GM12878 (cell line): ENCODE results near the gene SHMT1.
"Not testable (repeated sequence)": the region's sequence is repeated elsewhere in the genome, so short reads cannot be mapped to it uniquely, and the experiment has no call there.

Source experiments
- BACH1 ChIP-seq: fragments of 450-650 bp; IDR thresholded peaks from 2 replicates; pipeline ENCODE4 v1.6.1; 2017; ENCODE audit warnings: mild to moderate bottlenecking, borderline replicate concordance
- CTCF ChIP-seq, 3 experiments: IDR thresholded peaks in 2 of 3; conservative IDR thresholded peaks in 1 of 3; 2 replicates each; pipeline ENCODE4 v1.5.1; 2011; ENCODE audit warnings: low read depth in 3 of 3, low read length in 3 of 3, mild to moderate bottlenecking in 3 of 3, control low read depth in 2 of 3, moderate library complexity in 2 of 3, inconsistent platforms in 1 of 3, mixed read lengths in 1 of 3; ENCODE audit not compliant: control insufficient read depth in 2 of 3, insufficient read depth in 1 of 3; ENCODE audit errors: extremely low read depth in 1 of 3
- CUX1 ChIP-seq: IDR thresholded peaks from 2 replicates; pipeline ENCODE4 v1.6.1; 2012; ENCODE audit warnings: improper control_type of control experiment, low read depth, low read length; ENCODE audit not compliant: insufficient replicate concordance
- EED ChIP-seq: sonication (generic); IDR thresholded peaks from 2 replicates; pipeline ENCODE4 v1.6.1; 2016; ENCODE audit warnings: antibody characterized with exemption, low read depth
- ESRRA ChIP-seq: IDR thresholded peaks from 2 replicates; pipeline ENCODE4 v1.6.1; 2012; ENCODE audit warnings: mild to moderate bottlenecking, low read length, improper control_type of control experiment
- EZH2 ChIP-seq: IDR thresholded peaks from 2 replicates; pipeline ENCODE4 v1.6.1; 2012; ENCODE audit warnings: low read depth, mild to moderate bottlenecking, control low read depth, inconsistent platforms, low read length, borderline replicate concordance; ENCODE audit not compliant: control insufficient read depth
- JUND ChIP-seq: IDR thresholded peaks from 2 replicates; pipeline ENCODE4 v1.6.1; 2012; ENCODE audit warnings: low read depth, mild to moderate bottlenecking, low read length, improper control_type of control experiment, moderate library complexity
- POLR2A ChIP-seq: IDR thresholded peaks from 2 replicates; pipeline ENCODE4 v1.6.1; 2011; ENCODE audit warnings: low read depth, mild to moderate bottlenecking, low read length
- RAD21 ChIP-seq: IDR thresholded peaks from 2 replicates; pipeline ENCODE4 v1.6.1; 2011; ENCODE audit warnings: mild to moderate bottlenecking, low read depth, low read length, moderate library complexity; ENCODE audit not compliant: insufficient read depth
- SIX5 ChIP-seq: IDR thresholded peaks from 2 replicates; pipeline ENCODE4 v1.6.1; 2011; ENCODE audit warnings: mild to moderate bottlenecking, low read depth, low read length, moderate library complexity; ENCODE audit not compliant: severe bottlenecking
- SRF ChIP-seq, 2 experiments: IDR thresholded peaks; 2 replicates each; pipeline ENCODE4 v1.6.1; 2011; ENCODE audit warnings: low read depth in 2 of 2, low read length in 2 of 2, mild to moderate bottlenecking in 1 of 2, moderate library complexity in 1 of 2
- TAF1 ChIP-seq: IDR thresholded peaks from 2 replicates; pipeline ENCODE4 v1.6.1; 2011; ENCODE audit warnings: mild to moderate bottlenecking, low read depth, low read length, borderline replicate concordance
- ZZZ3 ChIP-seq: IDR thresholded peaks from 2 replicates; pipeline ENCODE4 v1.6.1; 2011; ENCODE audit warnings: low read depth; ENCODE audit not compliant: control insufficient read depth, insufficient read length

- TF ChIP-seq EED; RAD21; CTCF (IDR thresholded peaks at IDR 0.05 in 2 of 3, conservative IDR thresholded peaks at IDR 0.05 in 1 of 3; ENCODE audit: control insufficient read depth in 2 of 3, extremely low read depth in 1 of 3, insufficient read depth in 1 of 3, low read depth in 3 of 3, low read length in 3 of 3); ZZZ3; JUND; SRF (IDR thresholded peaks at IDR 0.05; ENCODE audit: low read depth in 2 of 2, low read length in 2 of 2); SIX5; ESRRA; CUX1; POLR2A; BACH1; EZH2; TAF1: not testable (repeated sequence)
These were observed 9.8 kb upstream of the SHMT1 start for GRCh38 chr17:18373181-18373580.
